ENCODE measurements around the gene BAG2. TPM values are rescaled to one million over a fixed set of nuclear protein-coding genes. Genes with fewer than 3 reads are reported as not detected.

BAG2 gene
- total RNA-seq, result 10 to 100 TPM; 12.4 to 12.6 TPM

DNA sequence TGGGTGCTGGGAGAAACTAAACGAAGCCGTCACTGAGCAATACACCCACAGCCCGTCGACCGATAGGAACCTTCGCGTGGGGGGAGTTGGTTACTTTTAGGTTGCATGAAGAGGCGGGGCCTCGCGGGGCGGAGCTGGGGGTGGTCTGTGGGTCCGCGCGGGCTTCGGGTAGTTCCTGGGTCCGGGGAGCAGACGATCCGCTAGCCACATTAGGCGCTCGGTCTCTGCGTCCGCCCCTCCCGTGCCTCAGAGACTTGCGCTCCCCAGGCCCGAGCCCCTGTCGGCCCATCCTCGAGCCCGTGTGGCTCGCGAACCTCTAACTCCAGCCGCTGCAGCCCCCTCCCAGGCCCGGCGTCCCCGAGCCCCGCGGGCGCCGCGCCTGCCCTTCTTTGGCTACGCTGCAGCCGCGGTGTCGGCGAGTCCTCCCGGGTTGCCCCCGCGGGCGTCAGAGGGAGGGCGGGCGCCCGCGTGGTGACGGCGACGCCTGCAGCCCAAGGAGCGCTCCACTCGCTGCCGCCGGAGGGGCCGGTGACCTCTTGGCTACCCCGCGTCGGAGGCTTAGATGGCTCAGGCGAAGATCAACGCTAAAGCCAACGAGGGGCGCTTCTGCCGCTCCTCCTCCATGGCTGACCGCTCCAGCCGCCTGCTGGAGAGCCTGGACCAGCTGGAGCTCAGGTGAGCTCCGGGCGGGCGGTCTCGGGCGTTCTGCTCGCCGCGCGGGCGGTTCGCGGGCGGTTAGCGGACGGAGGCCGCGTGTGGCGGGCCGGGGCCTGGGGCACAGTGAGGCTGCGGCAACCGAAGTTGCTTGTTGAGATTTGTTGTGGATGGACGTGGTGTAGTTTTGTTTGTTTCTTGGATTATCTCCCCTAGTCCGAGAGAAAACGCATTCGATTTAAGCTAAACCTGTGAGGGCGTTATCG, at the start of gene BAG2:
Gene BAG2 (plus strand): TSS at position 191 of the 920 bp plus-strand sequence. CDS start 372 bp downstream, at position 563.
- peak; percentile 92 for DNase-seq
- peaks cover 9% of the 10 kb centered on the region for H3K36me3 Mint-ChIP-seq
- H3K4me3 Mint-ChIP-seq, result peak within 1 kb of the TSS; percentile 94
- no peaks in the 10 kb centered on the region for H3K9me3 Mint-ChIP-seq
- H3K27me3 Mint-ChIP-seq, result no peaks in the 10 kb centered on the region
- H3K4me1 Mint-ChIP-seq, result peaks cover 25% of the 10 kb centered on the region
- H3K27ac Mint-ChIP-seq, result peak within 1 kb of the TSS; percentile 90

DNA sequence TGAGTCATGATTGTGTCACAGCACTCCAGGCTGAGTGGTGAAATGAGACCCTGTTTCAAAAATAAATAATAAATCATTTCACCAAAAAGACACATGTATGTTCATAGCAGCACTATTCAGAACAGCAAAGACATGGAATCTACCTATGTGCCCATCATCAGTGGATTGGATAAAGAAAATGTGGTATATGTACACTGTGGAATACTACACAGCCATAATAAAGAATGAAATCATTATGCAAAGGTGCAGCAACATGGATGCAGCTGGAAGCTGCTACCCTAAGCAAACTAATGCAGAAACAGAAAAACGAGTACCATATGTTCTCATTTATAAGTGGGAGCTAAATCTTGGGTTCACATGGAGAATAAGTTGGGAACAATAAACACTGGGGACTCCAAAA, 49.0 kb upstream of the BAG2 start:
- H3K36me3 Mint-ChIP-seq, result peaks cover 49% of the 10 kb centered on the region
- no peak for DNase-seq

DNA sequence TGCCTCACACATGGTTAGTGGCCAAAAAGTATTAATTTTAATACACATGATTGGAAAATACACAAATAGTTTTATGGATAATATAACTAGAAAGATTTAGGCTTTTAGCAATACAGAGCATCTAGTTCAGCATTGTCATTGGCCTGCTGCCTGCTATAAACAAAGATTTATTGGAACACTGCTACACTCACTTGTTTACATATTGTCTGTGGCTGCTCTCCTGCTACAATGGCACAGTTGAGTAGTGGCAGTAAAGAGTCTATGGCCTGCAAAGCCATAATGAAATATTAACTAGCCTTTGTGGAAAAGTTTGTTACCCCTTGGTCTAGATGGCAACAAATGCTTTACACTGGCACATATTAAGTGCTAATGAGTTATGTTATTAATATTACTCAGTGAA, 44.4 kb upstream of the BAG2 start:
- Mint-ChIP-seq H3K9me3 (no peaks in the 10 kb centered on the region), H3K27me3 (no peaks in the 10 kb centered on the region), H3K4me1 (peaks cover 6% of the 10 kb centered on the region), H3K27ac (no peak overlapping the region), H3K36me3 (peaks cover 16% of the 10 kb centered on the region), H3K4me3 (no peak overlapping the region)
- DNase-seq, result no peak

More for the DNA sequence above, 49.0 kb upstream of the BAG2 start:
- Mint-ChIP-seq H3K27ac (peak overlapping the region; percentile 34), H3K27me3 (no peaks in the 10 kb centered on the region), H3K4me3 (no peak overlapping the region), H3K4me1 (peaks cover 14% of the 10 kb centered on the region), H3K9me3 (peaks cover 4% of the 10 kb centered on the region)

DNA sequence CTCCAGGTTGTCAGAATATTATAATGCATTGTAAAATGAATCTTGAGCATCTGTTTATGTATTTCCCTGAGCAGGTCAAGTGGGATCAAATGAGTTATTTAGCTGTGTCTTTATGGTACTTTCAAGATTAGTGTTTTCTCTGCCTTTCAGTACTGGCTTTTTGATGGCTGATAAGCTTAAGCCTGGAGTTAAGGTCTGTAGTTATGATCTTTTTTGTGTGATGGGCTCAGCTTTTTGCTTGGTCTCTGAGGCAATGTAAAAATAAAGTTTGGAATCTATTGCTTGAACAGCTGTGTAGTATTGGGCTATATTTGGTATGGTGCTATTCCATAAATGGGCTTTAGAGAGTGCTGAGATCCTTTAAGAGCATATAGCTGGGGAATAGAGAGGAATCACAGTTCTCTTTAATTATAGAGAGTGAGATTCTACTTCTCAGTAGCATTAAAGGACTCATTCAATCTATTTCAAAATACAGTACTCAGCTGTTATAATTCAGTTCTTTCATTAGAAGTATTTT, 41.4 kb upstream of the BAG2 start:
- Mint-ChIP-seq H3K9me3 (no peaks in the 10 kb centered on the region), H3K36me3 (peaks cover 12% of the 10 kb centered on the region), H3K27me3 (no peaks in the 10 kb centered on the region), H3K27ac (no peak overlapping the region), H3K4me1 (peaks cover 2% of the 10 kb centered on the region), H3K4me3 (no peak overlapping the region)
- DNase-seq, result no peak

DNA sequence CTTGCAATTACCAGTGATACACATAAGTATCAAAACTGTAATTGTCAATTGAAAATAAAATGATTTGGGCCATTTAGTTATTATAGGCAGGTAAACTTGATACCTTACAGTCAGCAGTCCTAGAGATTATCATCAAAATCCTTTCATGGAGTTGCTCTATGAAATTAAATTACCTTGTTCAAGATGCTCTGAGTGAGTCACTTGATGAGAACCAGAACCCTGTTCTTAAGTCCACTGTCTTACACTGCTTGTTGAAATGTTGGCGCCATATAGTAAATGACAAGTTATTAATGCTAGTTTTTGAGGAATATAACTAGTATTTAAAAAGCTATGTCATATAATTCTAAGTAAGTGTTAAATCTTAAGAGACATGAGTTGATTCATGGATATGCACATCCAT, 37.2 kb upstream of the BAG2 start:
- Mint-ChIP-seq H3K36me3 (peaks cover 31% of the 10 kb centered on the region), H3K27me3 (no peaks in the 10 kb centered on the region), H3K9me3 (no peaks in the 10 kb centered on the region), H3K4me1 (peaks cover 9% of the 10 kb centered on the region), H3K27ac (no peak overlapping the region), H3K4me3 (no peak overlapping the region)
- DNase-seq, result no peak

DNA sequence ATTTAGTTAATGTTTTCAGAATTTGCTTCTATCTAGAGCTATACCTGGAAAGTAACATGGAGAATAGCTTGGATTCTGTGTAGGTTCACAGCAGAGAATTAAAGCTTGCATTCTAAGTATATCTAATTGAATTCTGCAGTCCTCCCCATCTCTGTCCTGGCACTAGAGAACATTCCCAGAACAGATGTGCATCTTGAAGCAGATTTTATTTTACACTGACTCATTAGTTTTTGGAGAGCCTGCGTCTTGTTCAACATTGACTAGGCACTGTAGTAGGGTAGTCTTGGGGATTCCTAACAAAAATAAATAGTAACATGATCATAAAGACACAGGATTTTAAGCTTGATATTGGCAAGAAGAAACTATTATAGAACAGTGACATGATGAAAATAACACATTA, 36.2 kb upstream of the BAG2 start:
- H3K9me3 Mint-ChIP-seq, result no peaks in the 10 kb centered on the region
- H3K36me3 Mint-ChIP-seq, result peaks cover 32% of the 10 kb centered on the region
- H3K27me3 Mint-ChIP-seq, result no peaks in the 10 kb centered on the region
- H3K4me1 Mint-ChIP-seq, result peaks cover 9% of the 10 kb centered on the region
- H3K27ac Mint-ChIP-seq, result no peak overlapping the region
- no peak overlapping the region for H3K4me3 Mint-ChIP-seq
- no peak for DNase-seq

DNA sequence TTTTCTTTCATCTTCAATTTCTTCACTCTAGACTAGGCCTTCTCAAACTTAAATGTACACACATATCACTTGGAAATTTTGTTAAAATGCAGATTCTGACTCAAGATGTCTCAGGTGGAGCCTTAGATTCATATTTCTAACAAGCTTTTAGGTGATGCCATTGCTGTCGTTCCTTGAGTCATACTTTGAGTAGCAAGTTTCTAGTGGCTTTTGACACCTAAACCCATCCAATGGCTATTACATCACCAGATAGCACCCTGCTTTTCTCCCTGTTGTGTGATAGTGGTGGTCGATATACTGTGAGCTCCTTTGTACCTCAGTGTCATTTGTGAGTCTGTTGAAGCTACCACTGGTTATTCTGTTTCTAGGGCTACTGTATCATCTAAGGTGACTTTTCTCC, 34.8 kb upstream of the BAG2 start:
- H3K9me3 Mint-ChIP-seq, result no peaks in the 10 kb centered on the region

DNA sequence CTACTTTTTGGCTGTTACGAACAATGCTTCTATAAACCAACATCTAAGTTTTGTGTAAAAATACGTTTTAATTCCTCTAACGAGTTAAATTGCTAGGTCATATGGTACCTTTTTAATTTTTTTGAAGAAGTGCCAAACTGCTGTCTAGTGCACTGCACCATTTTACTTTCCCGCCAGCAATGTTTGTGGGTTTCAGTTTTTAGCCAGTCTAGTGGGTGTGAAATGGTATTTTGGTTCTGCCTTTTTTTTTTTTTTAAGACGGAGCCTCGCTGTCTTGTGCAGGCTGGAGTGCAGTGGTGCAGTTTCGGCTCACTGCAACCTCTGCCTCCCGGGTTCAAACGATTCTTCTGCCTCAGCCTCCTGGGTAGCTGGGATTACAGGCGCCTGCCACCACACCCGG, 34.1 kb upstream of the BAG2 start:
- Mint-ChIP-seq H3K27ac (no peak overlapping the region), H3K9me3 (no peaks in the 10 kb centered on the region), H3K27me3 (no peaks in the 10 kb centered on the region), H3K36me3 (peaks cover 49% of the 10 kb centered on the region), H3K4me1 (peaks cover 9% of the 10 kb centered on the region), H3K4me3 (no peak overlapping the region)
- no peak for DNase-seq

More for the DNA sequence above, 34.8 kb upstream of the BAG2 start:
- Mint-ChIP-seq H3K27me3 (no peaks in the 10 kb centered on the region), H3K27ac (peak overlapping the region; percentile 2), H3K4me3 (no peak overlapping the region), H3K36me3 (peaks cover 46% of the 10 kb centered on the region), H3K4me1 (peaks cover 9% of the 10 kb centered on the region)
- no peak for DNase-seq

DNA sequence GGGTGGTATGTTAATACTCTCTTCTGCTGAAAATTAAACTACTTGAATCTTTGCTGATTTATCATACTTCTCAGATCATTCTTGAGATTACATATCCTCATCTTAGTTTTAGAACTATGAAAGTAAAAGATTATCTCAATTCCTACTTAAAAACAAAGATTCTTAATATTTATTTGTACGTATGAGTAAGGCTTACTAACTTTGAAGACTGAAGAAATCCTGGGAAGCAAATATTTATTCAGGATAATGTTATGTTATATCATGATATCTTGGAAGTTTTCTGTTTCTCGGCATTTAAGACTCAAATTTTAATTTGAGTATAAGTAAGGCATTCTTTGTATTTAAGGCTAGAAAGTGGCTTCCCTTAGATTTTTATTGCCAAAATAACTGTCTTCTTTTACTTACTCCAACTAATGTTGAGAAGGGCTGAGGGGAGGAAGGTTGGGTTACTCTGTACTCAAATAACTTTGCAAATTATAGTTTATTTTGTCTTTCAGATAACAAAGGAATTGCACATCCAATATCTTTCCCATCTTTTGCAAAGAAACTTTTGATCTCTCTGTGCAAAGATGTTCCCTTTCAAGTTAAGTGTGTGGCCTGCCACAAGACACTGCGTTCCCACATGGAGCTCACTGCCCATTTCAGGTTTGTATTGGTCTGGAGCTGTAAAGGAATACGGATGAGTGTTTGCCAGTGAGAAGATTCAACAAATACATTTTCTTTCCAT, 30.5 kb upstream of the BAG2 start:
- no peaks in the 10 kb centered on the region for H3K27me3 Mint-ChIP-seq
- H3K4me1 Mint-ChIP-seq, result peaks cover 13% of the 10 kb centered on the region
- no peak for DNase-seq
- no peaks in the 10 kb centered on the region for H3K9me3 Mint-ChIP-seq
- peaks cover 51% of the 10 kb centered on the region for H3K36me3 Mint-ChIP-seq
- no peak overlapping the region for H3K27ac Mint-ChIP-seq
- H3K4me3 Mint-ChIP-seq, result no peak overlapping the region

DNA sequence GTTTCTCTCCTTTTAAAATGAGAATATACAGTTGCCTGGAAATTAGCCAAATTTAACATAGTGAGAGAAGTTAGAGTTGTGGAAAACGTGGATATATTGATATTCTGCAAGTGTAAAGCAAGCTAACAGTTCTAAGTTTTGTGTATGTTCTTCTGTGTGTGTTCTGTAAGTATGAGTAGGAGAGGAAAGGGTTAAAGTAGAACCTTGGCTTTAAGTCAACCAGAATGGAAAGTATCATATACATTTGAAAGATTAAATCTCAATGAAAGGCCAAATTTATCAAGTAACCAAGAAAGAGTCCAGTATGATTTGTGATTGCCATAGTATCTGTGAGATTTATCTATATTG, 30.0 kb upstream of the BAG2 start:
- no peaks in the 10 kb centered on the region for H3K27me3 Mint-ChIP-seq
- H3K9me3 Mint-ChIP-seq, result no peaks in the 10 kb centered on the region
- peaks cover 9% of the 10 kb centered on the region for H3K4me1 Mint-ChIP-seq
- H3K36me3 Mint-ChIP-seq, result peaks cover 45% of the 10 kb centered on the region
- H3K4me3 Mint-ChIP-seq, result no peak overlapping the region
- DNase-seq, result no peak
- H3K27ac Mint-ChIP-seq, result no peak overlapping the region

DNA sequence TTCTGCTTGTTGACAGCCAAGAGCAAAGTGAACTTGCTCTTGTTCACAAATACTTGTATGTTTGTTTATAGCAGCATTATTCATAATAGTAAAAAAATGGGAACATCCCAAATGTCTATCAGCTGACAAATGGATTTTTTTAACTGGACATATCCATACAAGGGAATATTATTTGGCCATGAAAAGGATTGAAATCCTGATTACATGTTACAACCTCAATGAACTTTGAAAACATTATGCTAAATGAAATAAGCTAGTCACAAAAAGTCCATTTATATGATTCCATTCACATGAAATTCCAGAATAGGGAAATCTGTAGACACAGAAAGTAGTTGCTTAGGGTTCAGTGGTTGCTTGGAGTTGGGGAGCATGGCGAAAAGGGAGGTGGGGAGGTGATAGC, 28.4 kb upstream of the BAG2 start:
- H3K4me1 Mint-ChIP-seq, result peaks cover 19% of the 10 kb centered on the region
- H3K4me3 Mint-ChIP-seq, result no peak overlapping the region
- no peaks in the 10 kb centered on the region for H3K9me3 Mint-ChIP-seq
- H3K36me3 Mint-ChIP-seq, result peaks cover 51% of the 10 kb centered on the region
- no peak for DNase-seq
- H3K27ac Mint-ChIP-seq, result no peak overlapping the region
- H3K27me3 Mint-ChIP-seq, result no peaks in the 10 kb centered on the region

DNA sequence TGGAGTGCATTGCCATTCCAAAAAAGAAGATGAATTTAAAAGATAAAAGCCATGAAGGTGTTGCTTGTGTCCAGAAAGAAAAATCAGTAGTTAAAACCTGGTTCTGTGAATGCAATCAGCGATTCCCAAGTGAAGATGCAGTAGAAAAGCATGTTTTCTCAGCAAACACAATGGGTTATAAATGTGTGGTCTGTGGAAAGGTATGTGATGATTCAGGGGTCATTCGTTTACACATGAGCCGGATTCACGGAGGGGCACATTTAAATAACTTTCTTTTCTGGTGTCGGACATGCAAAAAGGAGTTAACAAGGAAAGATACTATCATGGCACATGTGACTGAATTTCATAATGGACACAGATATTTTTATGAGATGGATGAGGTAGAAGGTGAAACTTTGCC, 24.7 kb upstream of the BAG2 start:
- Mint-ChIP-seq H3K9me3 (no peaks in the 10 kb centered on the region), H3K4me1 (peaks cover 22% of the 10 kb centered on the region), H3K36me3 (peaks cover 44% of the 10 kb centered on the region), H3K27me3 (no peaks in the 10 kb centered on the region), H3K4me3 (no peak overlapping the region), H3K27ac (no peak overlapping the region)
- DNase-seq, result no peak

DNA sequence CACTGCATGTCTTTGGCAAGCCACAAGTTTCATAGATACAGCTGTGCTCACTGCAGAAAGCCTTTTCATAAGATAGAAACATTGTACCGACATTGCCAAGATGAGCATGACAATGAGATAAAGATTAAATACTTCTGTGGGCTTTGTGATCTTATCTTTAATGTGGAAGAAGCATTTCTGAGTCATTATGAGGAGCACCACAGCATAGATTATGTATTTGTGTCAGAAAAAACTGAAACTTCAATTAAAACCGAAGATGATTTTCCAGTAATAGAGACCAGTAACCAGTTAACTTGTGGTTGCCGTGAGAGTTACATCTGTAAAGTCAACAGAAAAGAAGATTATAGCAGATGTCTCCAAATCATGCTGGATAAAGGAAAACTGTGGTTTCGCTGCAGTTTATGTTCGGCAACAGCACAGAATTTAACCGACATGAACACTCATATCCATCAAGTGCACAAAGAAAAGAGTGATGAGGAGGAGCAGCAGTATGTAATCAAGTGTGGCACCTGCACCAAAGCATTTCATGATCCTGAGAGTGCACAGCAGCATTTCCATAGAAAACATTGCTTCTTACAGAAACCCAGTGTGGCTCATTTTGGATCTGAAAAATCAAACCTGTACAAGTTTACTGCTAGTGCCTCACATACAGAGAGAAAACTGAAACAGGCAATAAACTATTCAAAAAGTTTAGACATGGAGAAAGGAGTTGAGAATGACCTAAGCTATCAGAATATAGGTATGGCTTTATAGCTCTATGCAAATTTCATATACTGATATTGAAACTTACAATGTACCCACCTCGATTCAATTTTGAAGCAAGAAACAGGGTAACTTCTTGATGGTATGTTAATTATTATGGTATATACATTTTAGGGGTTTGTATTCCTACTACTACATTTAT, 23.9 kb upstream of the BAG2 start:
- H3K27me3 Mint-ChIP-seq, result no peaks in the 10 kb centered on the region
- H3K4me1 Mint-ChIP-seq, result peaks cover 22% of the 10 kb centered on the region
- H3K9me3 Mint-ChIP-seq, result no peaks in the 10 kb centered on the region
- H3K36me3 Mint-ChIP-seq, result peaks cover 41% of the 10 kb centered on the region
- H3K27ac Mint-ChIP-seq, result peak overlapping the region; percentile 78
- no peak overlapping the region for H3K4me3 Mint-ChIP-seq
- DNase-seq, result no peak

DNA sequence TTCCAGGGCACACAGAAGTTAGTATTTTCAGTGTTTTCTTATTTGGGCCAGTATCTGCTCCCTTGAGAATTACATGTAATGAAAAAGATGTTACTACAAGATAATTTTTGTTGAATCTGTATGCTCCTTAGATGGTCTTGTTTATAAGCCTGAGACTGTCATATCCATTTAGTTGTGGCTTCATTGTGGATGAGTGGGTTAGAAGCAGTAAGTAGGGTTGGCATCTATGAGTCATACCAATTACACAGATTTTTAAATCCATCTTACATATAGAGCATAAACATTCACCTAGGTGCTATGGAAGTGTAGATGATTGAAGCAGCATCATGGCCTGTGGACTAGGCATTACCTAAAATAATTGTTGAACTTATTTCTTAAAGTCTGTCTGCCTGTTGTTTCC, 13.5 kb upstream of the BAG2 start:
- Mint-ChIP-seq H3K4me3 (no peak overlapping the region), H3K9me3 (no peaks in the 10 kb centered on the region), H3K27ac (peak overlapping the region; percentile 28), H3K4me1 (no peaks in the 10 kb centered on the region), H3K36me3 (peaks cover 20% of the 10 kb centered on the region), H3K27me3 (no peaks in the 10 kb centered on the region)
- DNase-seq, result no peak

DNA sequence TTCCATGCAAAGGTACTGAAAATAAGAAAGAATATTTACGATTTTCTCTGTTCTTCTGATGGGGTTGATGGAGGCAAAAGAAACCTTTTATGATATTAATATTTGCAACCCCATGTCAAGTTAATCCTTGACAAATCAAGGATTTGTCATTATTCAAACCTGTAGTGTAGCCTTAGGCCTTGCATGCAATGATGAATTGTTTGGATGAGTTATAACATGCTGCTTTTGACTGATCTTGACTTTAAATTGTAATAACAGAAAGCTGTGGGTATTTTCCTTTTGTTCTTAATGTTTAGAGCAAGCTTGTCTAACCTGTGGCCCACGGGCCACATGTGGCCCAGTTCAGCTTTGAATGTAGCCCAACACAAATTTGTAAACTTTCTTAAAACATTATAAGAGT, 13.0 kb upstream of the BAG2 start:
- Mint-ChIP-seq H3K9me3 (no peaks in the 10 kb centered on the region), H3K27ac (no peak overlapping the region), H3K27me3 (no peaks in the 10 kb centered on the region), H3K36me3 (peaks cover 22% of the 10 kb centered on the region), H3K4me1 (no peaks in the 10 kb centered on the region), H3K4me3 (no peak overlapping the region)
- no peak for DNase-seq
